GM12878 (cell line): Measurements from ENCODE around the gene CLINT1. TPM values are rescaled to one million over a fixed set of nuclear protein-coding genes. Genes with fewer than 3 reads are reported as not detected.
"Not testable (repeated sequence)": the region's sequence is repeated elsewhere in the genome, so short reads cannot be mapped to it uniquely, and the experiment has no call there.

Experiments used
- ATAC-seq: fragments of 200-7000 bp; cut with Tn5 transposase; 3 replicates; pipeline ENCODE4 v1.9.1; 2020; ENCODE audit warnings: mild to moderate bottlenecking, moderate library complexity
- BruUV-seq: library from RNA; stranded (reverse); fragments of 400-500 nt; replicated peaks from 2 replicates; lab custom pipeline; 2021; lab: Mats Ljungman, UMichigan
- CTCF ChIA-PET: fragments of 300-600 bp; sonication (Branson Sonifier 250); formaldehyde crosslinking; extraction: SDS; loops from one replicate; lab custom pipeline; 2021; ENCODE audit warnings: inconsistent platforms; lab: Yijun Ruan, JAX
- POLR2A ChIA-PET: fragments of 350-600 bp; formaldehyde crosslinking; extraction: SDS; loops from one replicate; lab custom pipeline; 2021; ENCODE audit warnings: inconsistent platforms; lab: Charles Lee
- RAD21 ChIA-PET: fragments of 300-600 bp; sonication (Branson Sonifier 250); formaldehyde crosslinking; loops from one replicate; lab custom pipeline; 2023; ENCODE audit warnings: antibody characterized with exemption; ENCODE audit not compliant: unreplicated experiment; lab: Charles Lee
- SMC1A ChIA-PET: fragments of 300-600 bp; sonication (Branson Sonifier 250); formaldehyde crosslinking; loops from one replicate; lab custom pipeline; 2023; ENCODE audit not compliant: unreplicated experiment, uncharacterized antibody; lab: Charles Lee
- DNase-seq: peaks from one replicate; pipeline ENCODE4 v3.0.0-alpha.2; 2011; ENCODE audit warnings: low read depth, low spot score
- FAIRE-seq: peaks from 3 replicates; lab custom pipeline; 2011; peaks lifted over from hg19 to GRCh38; lab: Jason Lieb, UNC
- H2AFZ ChIP-seq: 2 replicates; pipeline ENCODE4 v1.6.0; 2011; ENCODE audit warnings: low read depth, low read length, control low read depth; ENCODE audit not compliant: control insufficient read depth
- H3K27ac ChIP-seq: 2 replicates; pipeline ENCODE4 v1.5.1; 2011; ENCODE audit warnings: control low read depth; ENCODE audit not compliant: control insufficient read depth, insufficient read depth
- H3K27me3 ChIP-seq, 2 experiments: replicated peaks in 1 of 2; 2 replicates each; pipeline versions ENCODE4 v1.6.0 to v1.6.1; 2011; ENCODE audit warnings: low read length in 1 of 2; ENCODE audit not compliant: control insufficient read depth in 2 of 2, insufficient read depth in 2 of 2
- H3K36me3 ChIP-seq, 2 experiments: 2 replicates each; pipeline ENCODE4 v1.5.1; 2011; ENCODE audit warnings: low read length in 1 of 2; ENCODE audit not compliant: control insufficient read depth in 2 of 2, insufficient read depth in 2 of 2
- H3K4me1 ChIP-seq: 2 replicates; pipeline ENCODE4 v1.6.1; 2011; ENCODE audit warnings: mild to moderate bottlenecking, low read length, moderate library complexity, mixed read lengths; ENCODE audit not compliant: control insufficient read depth, insufficient read depth
- H3K4me2 ChIP-seq: 2 replicates; pipeline ENCODE4 v1.6.0; 2011; ENCODE audit warnings: control low read depth; ENCODE audit not compliant: control insufficient read depth, insufficient read depth
- H3K4me3 ChIP-seq: fragments of 200-600 bp; sonication (generic); 2 replicates; pipeline ENCODE4 v1.5.1; 2016
- H3K79me2 ChIP-seq: 2 replicates; pipeline ENCODE4 v1.6.0; 2011; ENCODE audit warnings: low read length; ENCODE audit not compliant: control insufficient read depth, insufficient read depth
- H3K9ac ChIP-seq: 2 replicates; pipeline ENCODE4 v1.8.0; 2011; ENCODE audit warnings: low read length, control low read depth, mixed read lengths; ENCODE audit not compliant: control insufficient read depth, insufficient read depth
- H3K9me3 ChIP-seq: replicated peaks from 3 replicates; pipeline ENCODE4 v1.5.1; 2011; ENCODE audit warnings: mild to moderate bottlenecking, low read length; ENCODE audit not compliant: control insufficient read depth, insufficient read depth
- H4K20me1 ChIP-seq: 2 replicates; pipeline ENCODE4 v1.6.0; 2011; ENCODE audit not compliant: control insufficient read depth, insufficient read depth
- WGBS: methylation state at CpG from one replicate; pipeline ENCODE4 v1.1.6; 2016; ENCODE audit warnings: low lambda C conversion rate; ENCODE audit not compliant: insufficient replicate concordance, insufficient coverage; ENCODE audit errors: missing lambda C conversion rate; 5-methylcytosine and 5-hydroxymethylcytosine counted together
- in situ Hi-C: fragments of 300-500 bp; cut with MboI; formaldehyde crosslinking; loops from 9 replicates; pipeline ENCODE4 v1.14.3; 2018; ENCODE audit warnings: mixed read lengths
- intact Hi-C: fragments of 100-400 bp; cut with micrococcal nuclease; formaldehyde crosslinking; loops from one replicate; pipeline ENCODE4 v1.14.2; 2022; ENCODE audit not compliant: unreplicated experiment
- polyA plus RNA-seq, 11 experiments: library from polyadenylated mRNA; depleted of rRNA in 4 of 11; unstranded in 6 of 11; stranded (reverse) in 5 of 11; fragments of >200 nt; fragmentation: Nextera tagmentation in 4 of 11; fragmentation: Illumina TruSeq in 1 of 11; extraction: Ambion mirVana in 4 of 11; extraction: Trizol in 1 of 11; gene quantifications; 1 replicate in 1 of 11; 2 replicates in 10 of 11; pipeline versions ENCODE4 v1.2.1 to v1.2.3, GENCODE V29; 2011 to 2016; ENCODE audit warnings: inconsistent platforms in 2 of 11, missing spikeins in 2 of 11, low read depth in 1 of 11
- total RNA-seq, 4 experiments: library from RNA; depleted of rRNA in 3 of 4; stranded (reverse); fragments of >200 nt in 3 of 4; fragmentation: Illumina TruSeq in 1 of 4; extraction: Trizol in 1 of 4; gene quantifications; 2 replicates each; pipeline versions ENCODE4 v1.2.1 to v1.2.3, GENCODE V29; 2013 to 2021
- TF ChIP-seq, protein P1 (sequence below): fragments of 150-350 bp; IDR thresholded peaks from 2 replicates; pipeline ENCODE4 v1.6.1; 2016; ENCODE audit warnings: low read depth, low read length

Gene CLINT1
- total and polyA plus RNA-seq, 10 of the 15 experiments (the other 5 are each of a cell fraction or from before 2014, with no cell fraction given), result 30.0 to 136 (median 105) TPM

DNA sequence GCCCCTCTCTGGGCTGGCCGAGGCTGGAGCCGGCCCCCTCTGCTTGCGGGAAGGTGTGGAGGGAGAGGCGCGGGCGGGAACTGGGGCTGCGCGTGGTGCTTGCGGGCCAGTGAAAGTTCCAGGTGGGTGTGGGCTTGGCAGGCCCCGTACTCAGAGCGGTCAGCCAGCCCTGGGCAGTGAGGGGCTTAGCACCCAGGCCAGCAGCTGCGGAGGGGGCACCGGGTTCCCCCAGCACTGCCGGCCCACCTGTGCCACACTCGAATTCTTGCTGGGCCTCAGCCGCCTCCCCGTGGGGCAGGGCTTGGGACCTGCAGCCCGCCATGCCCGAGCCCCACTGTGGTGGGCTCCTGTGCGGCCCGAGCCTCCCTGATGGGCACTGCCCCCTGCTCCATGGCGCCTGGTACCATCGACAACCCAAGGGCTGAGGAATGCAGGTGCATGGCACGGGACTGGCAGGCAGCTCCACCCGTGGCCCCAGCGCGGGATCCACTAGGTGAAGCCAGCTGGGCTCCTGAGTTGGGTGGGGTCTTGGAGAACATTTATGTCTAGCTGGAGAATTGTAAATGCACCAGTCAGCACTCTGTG, 27.9 kb upstream of the CLINT1 start:
- POLR2A ChIA-PET, result no interaction called here

GRCh38 chr5:157885051-157885450, 26.1 kb upstream of the CLINT1 start:
- FAIRE-seq, BruUV-seq, H3K9ac ChIP-seq, H3K79me2 ChIP-seq, H3K27me3 ChIP-seq, ATAC-seq, H3K4me3 ChIP-seq, DNase-seq, H3K27ac ChIP-seq, CTCF ChIA-PET, H2AFZ ChIP-seq, H3K4me1 ChIP-seq, POLR2A ChIA-PET, H3K9me3 ChIP-seq, intact Hi-C loops, H3K4me2 ChIP-seq, RAD21 ChIA-PET, in situ Hi-C loops, H3K36me3 ChIP-seq, H4K20me1 ChIP-seq: not testable (repeated sequence)
- SMC1A ChIA-PET, result interaction anchor here (1.0 kb wide), 1 partner anchor 64 kb away, joined by 3 read pairs; no protein-coding TSS in a partner anchor
- WGBS, result 0% methylated on average over 1 of the region's 1 CpG

More for the DNA sequence above, 27.9 kb upstream of the CLINT1 start:
- H3K4me3 ChIP-seq, result no peak overlapping the region
- H3K79me2 ChIP-seq, result no peaks in the 10 kb centered on the region
- no peaks in the 10 kb centered on the region for H3K4me1 ChIP-seq
- FAIRE-seq (no peak), ATAC-seq (no peak), DNase-seq (no peak)
- in situ Hi-C loops (no loop called here), intact Hi-C loops (no loop called here)
- H3K4me2 ChIP-seq, result no peak overlapping the region
- RAD21 ChIA-PET, result no interaction called here
- TF ChIP-seq, protein P1, sequence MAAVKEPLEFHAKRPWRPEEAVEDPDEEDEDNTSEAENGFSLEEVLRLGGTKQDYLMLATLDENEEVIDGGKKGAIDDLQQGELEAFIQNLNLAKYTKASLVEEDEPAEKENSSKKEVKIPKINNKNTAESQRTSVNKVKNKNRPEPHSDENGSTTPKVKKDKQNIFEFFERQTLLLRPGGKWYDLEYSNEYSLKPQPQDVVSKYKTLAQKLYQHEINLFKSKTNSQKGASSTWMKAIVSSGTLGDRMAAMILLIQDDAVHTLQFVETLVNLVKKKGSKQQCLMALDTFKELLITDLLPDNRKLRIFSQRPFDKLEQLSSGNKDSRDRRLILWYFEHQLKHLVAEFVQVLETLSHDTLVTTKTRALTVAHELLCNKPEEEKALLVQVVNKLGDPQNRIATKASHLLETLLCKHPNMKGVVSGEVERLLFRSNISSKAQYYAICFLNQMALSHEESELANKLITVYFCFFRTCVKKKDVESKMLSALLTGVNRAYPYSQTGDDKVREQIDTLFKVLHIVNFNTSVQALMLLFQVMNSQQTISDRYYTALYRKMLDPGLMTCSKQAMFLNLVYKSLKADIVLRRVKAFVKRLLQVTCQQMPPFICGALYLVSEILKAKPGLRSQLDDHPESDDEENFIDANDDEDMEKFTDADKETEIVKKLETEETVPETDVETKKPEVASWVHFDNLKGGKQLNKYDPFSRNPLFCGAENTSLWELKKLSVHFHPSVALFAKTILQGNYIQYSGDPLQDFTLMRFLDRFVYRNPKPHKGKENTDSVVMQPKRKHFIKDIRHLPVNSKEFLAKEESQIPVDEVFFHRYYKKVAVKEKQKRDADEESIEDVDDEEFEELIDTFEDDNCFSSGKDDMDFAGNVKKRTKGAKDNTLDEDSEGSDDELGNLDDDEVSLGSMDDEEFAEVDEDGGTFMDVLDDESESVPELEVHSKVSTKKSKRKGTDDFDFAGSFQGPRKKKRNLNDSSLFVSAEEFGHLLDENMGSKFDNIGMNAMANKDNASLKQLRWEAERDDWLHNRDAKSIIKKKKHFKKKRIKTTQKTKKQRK, result no peak
- WGBS, result 74% methylated on average over 23 of the region's 27 CpGs
- no peak overlapping the region for H2AFZ ChIP-seq
- no peaks in the 10 kb centered on the region for H3K36me3 ChIP-seq
- H3K9ac ChIP-seq, result no peak overlapping the region
- CTCF ChIA-PET, result no interaction called here
- SMC1A ChIA-PET, result interaction anchor here (1.0 kb wide), 1 partner anchor 14 kb away, joined by 3 read pairs; no protein-coding TSS in a partner anchor
- no peaks in the 10 kb centered on the region for H3K27me3 ChIP-seq
- no peaks in the 10 kb centered on the region; the same call in 2 of the 3 replicates for H3K9me3 ChIP-seq
- no peaks in the 10 kb centered on the region for H4K20me1 ChIP-seq
- BruUV-seq, result no TSS peak
- no peak overlapping the region for H3K27ac ChIP-seq

DNA sequence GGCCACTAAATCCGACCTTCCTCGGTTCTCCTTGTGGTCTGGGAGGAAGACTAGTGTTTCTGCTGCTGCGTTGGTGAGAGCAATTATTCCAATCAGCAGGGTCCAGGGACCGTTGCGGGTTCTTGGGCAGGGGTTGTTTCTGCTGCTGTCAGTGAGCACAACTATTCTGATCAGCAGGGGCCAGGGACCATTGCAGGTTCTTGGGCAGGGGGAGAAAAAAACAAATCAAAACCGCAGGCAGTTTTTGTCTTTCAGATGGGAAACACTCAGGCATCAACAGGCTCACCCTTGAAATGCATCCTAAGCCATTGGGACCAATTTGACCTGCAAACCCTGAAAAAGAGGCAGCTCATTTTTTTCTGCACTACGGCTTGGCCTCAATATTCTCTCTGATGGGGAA, 22.6 kb upstream of the CLINT1 start:
- 44% methylated on average over 7 of the region's 7 CpGs for WGBS
- in situ Hi-C loops, result not testable (repeated sequence)

More for the DNA sequence above, 22.6 kb upstream of the CLINT1 start:
- H3K4me3 ChIP-seq, H4K20me1 ChIP-seq, H3K9me3 ChIP-seq, POLR2A ChIA-PET, CTCF ChIA-PET, H3K27me3 ChIP-seq, SMC1A ChIA-PET, DNase-seq, FAIRE-seq, H3K9ac ChIP-seq, intact Hi-C loops, H3K79me2 ChIP-seq, RAD21 ChIA-PET, H3K36me3 ChIP-seq, BruUV-seq, H2AFZ ChIP-seq, ATAC-seq, H3K27ac ChIP-seq, H3K4me2 ChIP-seq, H3K4me1 ChIP-seq: not testable (repeated sequence)
